ENCODE data around the gene NENF.

Gene NENF

DNA sequence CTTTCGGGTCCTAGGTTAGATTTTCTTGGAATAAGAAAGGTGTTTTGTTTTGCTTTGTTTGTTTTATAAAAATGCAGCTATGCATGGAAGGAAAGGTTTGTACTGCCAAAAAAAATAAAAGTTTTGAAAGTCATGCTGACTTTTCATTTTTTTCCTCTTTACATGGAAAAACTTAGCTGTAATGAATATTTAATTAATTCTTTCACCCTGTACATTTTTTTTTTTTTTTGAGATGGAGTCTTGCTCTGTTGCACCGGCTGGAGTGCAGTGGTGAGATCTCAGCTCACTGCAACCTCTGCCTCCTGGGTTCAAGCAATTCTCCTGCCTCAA is 48.7 kb downstream of the NENF start:
- no peak for TF ChIP-seq GLIS3 (CRISPR knock-in tag; IDR thresholded peaks at IDR 0.05)
- no peak for TF ChIP-seq RARB (CRISPR knock-in tag; IDR thresholded peaks at IDR 0.05)
- TF ChIP-seq, protein P1, sequence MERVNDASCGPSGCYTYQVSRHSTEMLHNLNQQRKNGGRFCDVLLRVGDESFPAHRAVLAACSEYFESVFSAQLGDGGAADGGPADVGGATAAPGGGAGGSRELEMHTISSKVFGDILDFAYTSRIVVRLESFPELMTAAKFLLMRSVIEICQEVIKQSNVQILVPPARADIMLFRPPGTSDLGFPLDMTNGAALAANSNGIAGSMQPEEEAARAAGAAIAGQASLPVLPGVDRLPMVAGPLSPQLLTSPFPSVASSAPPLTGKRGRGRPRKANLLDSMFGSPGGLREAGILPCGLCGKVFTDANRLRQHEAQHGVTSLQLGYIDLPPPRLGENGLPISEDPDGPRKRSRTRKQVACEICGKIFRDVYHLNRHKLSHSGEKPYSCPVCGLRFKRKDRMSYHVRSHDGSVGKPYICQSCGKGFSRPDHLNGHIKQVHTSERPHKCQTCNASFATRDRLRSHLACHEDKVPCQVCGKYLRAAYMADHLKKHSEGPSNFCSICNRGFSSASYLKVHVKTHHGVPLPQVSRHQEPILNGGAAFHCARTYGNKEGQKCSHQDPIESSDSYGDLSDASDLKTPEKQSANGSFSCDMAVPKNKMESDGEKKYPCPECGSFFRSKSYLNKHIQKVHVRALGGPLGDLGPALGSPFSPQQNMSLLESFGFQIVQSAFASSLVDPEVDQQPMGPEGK (CRISPR knock-in tag; IDR thresholded peaks at IDR 0.05; ENCODE audit: borderline replicate concordance) = no peak
- TF ChIP-seq PPARA (CRISPR knock-in tag; IDR thresholded peaks at IDR 0.05; ENCODE audit: borderline replicate concordance) = no peak
- TF ChIP-seq ESRRG (CRISPR knock-in tag; IDR thresholded peaks at IDR 0.05) = no peak
- no peak for TF ChIP-seq TCF4 (CRISPR knock-in tag; IDR thresholded peaks at IDR 0.05; ENCODE audit: borderline replicate concordance)
- no peak for TF ChIP-seq SNAI2 (CRISPR knock-in tag; IDR thresholded peaks at IDR 0.05)
- TF ChIP-seq, protein P2, sequence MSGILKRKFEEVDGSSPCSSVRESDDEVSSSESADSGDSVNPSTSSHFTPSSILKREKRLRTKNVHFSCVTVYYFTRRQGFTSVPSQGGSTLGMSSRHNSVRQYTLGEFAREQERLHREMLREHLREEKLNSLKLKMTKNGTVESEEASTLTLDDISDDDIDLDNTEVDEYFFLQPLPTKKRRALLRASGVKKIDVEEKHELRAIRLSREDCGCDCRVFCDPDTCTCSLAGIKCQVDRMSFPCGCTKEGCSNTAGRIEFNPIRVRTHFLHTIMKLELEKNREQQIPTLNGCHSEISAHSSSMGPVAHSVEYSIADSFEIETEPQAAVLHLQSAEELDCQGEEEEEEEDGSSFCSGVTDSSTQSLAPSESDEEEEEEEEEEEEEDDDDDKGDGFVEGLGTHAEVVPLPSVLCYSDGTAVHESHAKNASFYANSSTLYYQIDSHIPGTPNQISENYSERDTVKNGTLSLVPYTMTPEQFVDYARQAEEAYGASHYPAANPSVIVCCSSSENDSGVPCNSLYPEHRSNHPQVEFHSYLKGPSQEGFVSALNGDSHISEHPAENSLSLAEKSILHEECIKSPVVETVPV (CRISPR knock-in tag; IDR thresholded peaks at IDR 0.05) = no peak
- no peak for TF ChIP-seq ARNTL (CRISPR knock-in tag; IDR thresholded peaks at IDR 0.05; ENCODE audit: borderline replicate concordance, low read depth)
- no peak for TF ChIP-seq ZNF8 (CRISPR knock-in tag; IDR thresholded peaks at IDR 0.05)
- TF ChIP-seq ZNF70 (CRISPR knock-in tag; IDR thresholded peaks at IDR 0.05) = no peak
- TF ChIP-seq TSHZ2 (CRISPR knock-in tag; IDR thresholded peaks at IDR 0.05) = no peak
- no peak for TF ChIP-seq ZC3H10 (CRISPR knock-in tag; IDR thresholded peaks at IDR 0.05)
- no peak for ATAC-seq

DNA sequence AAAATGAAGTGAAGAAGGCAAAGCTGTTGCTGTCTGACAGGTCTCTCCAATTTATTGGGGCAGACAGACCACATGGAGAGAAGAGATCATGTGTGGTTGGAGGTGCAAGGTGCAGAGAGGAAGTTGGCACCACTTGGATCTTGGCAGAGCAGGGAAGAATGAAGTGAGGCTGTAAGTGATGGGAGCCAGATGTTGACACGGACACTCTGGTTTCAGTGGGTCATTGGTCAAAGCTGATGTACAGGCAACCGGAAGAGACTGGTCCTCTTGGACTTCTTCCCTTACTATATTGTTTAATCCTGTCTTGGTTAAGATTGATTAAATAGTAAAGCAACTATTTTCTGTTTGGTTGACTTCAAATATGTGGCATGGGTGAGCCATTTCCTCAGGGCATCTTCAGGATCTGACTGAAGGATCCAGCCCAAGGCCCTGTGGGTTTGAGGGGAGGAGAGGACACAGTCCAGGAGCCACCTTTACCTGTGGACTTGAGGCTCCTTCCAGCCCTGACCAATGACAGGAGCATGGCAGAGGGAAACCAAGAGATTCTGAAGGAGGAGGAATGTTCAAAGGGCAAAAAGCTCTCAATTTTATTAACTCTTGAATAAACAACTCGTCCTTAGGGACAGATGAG is 49.4 kb downstream of the NENF start:
- ATAC-seq = no peak
- TF ChIP-seq, protein P2 (CRISPR knock-in tag; IDR thresholded peaks at IDR 0.05) = no peak
- TF ChIP-seq ZNF70 (CRISPR knock-in tag; IDR thresholded peaks at IDR 0.05) = no peak
- no peak for TF ChIP-seq RARB (CRISPR knock-in tag; IDR thresholded peaks at IDR 0.05)
- TF ChIP-seq ZFP3 (CRISPR knock-in tag; IDR thresholded peaks at IDR 0.05) = no peak

DNA sequence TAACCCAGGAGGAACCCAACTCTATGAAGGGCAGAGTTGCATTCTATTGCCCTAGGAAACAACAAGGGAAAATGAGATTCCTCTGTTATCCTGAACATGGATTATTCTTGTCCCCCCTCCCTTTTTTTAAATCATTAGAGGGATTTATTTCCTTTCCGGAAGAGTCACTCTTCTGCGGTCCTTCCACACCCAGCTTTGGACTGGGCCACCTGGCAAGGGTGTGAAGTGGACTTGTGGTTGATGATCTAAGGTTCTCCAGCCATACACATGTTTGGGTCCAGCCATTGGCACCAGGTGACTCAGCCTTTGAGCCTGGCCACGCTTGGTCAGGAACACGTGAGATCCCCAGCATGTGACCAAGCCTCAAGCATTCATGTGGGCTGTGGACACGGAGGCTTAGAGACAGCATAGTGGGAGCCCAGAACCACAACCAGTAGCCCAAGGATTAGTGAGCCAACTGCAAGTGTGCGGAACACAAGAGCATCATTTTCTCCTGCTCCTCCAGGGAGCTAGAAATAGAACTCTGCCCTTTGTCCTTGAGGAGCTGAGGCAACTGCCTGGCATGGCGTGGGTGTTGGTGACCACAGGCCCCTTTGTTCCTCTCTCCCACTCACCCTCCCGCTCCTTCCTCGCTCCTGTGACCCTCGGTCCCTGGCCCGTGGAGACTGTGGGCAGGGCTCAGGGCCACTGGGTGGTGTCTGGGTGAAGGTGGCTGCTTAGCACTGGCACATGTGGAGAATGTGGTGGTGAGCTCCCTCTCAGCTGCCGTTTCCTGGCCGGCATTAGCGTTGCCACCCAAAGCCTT is 50.1 kb downstream of the NENF start:
- ATAC-seq = no peak
- TF ChIP-seq BACH2 (CRISPR knock-in tag; IDR thresholded peaks at IDR 0.05; ENCODE audit: borderline replicate concordance) = no peak
- TF ChIP-seq ZFP3 (CRISPR knock-in tag; IDR thresholded peaks at IDR 0.05) = no peak
- TF ChIP-seq, protein P3, sequence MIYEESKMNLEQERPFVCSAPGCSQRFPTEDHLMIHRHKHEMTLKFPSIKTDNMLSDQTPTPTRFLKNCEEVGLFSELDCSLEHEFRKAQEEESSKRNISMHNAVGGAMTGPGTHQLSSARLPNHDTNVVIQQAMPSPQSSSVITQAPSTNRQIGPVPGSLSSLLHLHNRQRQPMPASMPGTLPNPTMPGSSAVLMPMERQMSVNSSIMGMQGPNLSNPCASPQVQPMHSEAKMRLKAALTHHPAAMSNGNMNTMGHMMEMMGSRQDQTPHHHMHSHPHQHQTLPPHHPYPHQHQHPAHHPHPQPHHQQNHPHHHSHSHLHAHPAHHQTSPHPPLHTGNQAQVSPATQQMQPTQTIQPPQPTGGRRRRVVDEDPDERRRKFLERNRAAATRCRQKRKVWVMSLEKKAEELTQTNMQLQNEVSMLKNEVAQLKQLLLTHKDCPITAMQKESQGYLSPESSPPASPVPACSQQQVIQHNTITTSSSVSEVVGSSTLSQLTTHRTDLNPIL (CRISPR knock-in tag; IDR thresholded peaks at IDR 0.05; ENCODE audit: low read depth) = no peak
- TF ChIP-seq CSDC2 (CRISPR knock-in tag; IDR thresholded peaks at IDR 0.05) = no peak
- no peak for TF ChIP-seq ZNF8 (CRISPR knock-in tag; IDR thresholded peaks at IDR 0.05)
- no peak for TF ChIP-seq ESRRG (CRISPR knock-in tag; IDR thresholded peaks at IDR 0.05)
- no peak for TF ChIP-seq OSR1 (CRISPR knock-in tag; IDR thresholded peaks at IDR 0.05)
- TF ChIP-seq ZC3H10 (CRISPR knock-in tag; IDR thresholded peaks at IDR 0.05) = no peak
- TF ChIP-seq ZNF565 (CRISPR knock-in tag; conservative IDR thresholded peaks at IDR 0.05; ENCODE audit: low read depth) = no peak
- TF ChIP-seq PPARA (CRISPR knock-in tag; IDR thresholded peaks at IDR 0.05; ENCODE audit: borderline replicate concordance) = no peak
- TF ChIP-seq SNAI2 (CRISPR knock-in tag; IDR thresholded peaks at IDR 0.05) = no peak
- no peak for TF ChIP-seq ISL1 (CRISPR knock-in tag; IDR thresholded peaks at IDR 0.05)
- TF ChIP-seq ZNF70 (CRISPR knock-in tag; IDR thresholded peaks at IDR 0.05) = no peak
- no peak for TF ChIP-seq ARNTL (CRISPR knock-in tag; IDR thresholded peaks at IDR 0.05; ENCODE audit: borderline replicate concordance, low read depth)
- no peak for TF ChIP-seq RARB (CRISPR knock-in tag; IDR thresholded peaks at IDR 0.05)
